GM19324 (cell line): ENCODE results near the gene PLEKHM2.

Source experiments
- ATAC-seq: cut with Tn5 transposase; IDR thresholded peaks from one replicate; pipeline ENCODE4 v1.9.1; 2021; ENCODE audit warnings: mild to moderate bottlenecking, moderate library complexity; ENCODE audit not compliant: unreplicated experiment, low FRiP score

Gene PLEKHM2

DNA sequence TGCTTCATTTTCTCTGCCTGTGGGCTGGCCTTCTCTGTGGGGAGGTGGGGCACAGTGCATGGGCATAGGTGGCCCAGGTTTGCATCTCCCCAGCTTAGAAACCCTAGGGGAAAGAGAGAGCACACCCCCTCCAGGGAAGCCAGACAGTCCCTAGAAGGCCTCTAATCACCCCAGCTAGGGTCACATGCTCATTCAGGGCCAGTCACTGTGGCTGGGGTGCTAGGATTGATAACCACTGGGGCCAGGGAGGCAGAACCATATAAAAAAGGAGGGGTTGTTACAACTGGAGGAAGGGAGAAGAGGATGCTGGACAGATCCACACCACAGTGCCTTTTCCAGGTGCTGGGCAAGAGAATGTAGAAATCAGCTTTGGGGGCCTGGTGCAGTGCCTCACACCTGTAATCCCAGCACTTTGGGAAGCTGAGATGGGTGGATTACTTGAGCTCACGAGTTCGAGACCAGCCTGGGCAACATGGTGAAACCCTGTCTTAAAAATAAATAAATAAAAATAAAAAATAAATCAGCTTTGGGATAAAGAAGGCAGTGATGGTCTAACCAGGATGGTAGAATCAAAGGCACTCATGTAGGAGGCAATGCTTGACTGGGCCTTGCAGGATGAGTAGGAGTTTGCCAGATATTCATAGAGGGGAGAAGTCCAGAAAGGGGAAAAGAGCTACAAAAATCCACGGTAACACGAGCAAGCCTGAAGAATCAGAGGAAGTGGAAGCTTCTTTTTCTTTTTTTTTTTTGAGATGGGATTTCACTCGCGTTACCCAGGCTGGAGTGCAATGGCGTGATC lies 94.0 kb downstream of the PLEKHM2 start:
- no peak for ATAC-seq
